Measurements from ENCODE around the gene METTL21C.

GRCh38 chr13:102696465-102696864 lies 1.6 kb upstream of the METTL21C start:
- no peak for TF ChIP-seq CTCF (conservative IDR thresholded peaks at IDR 0.05; ENCODE audit: low read depth, low read length)
- no peak for TF ChIP-seq EZH2 (IDR thresholded peaks at IDR 0.05; ENCODE audit: borderline replicate concordance, low read depth, low read length, poor library complexity, severe bottlenecking)
